Large intestine (tissue), 3 donors: ENCODE results near the gene SCAF4. TPM values are rescaled to one million over a fixed set of nuclear protein-coding genes. Genes with fewer than 3 reads are reported as not detected.
"Not testable (repeated sequence)": the region's sequence is repeated elsewhere in the genome, so short reads cannot be mapped to it uniquely, and the experiment has no call there.

Experiments
- DNase-seq, 2 donors: peaks; one replicate each; pipeline versions ENCODE4 v3.0.0 to v3.0.0-alpha.2; 2013
- H3K27ac ChIP-seq: one replicate; pipeline ENCODE4 v1.5.1; 2013; ENCODE audit warnings: low read length
- H3K27me3 ChIP-seq: 2 replicates; pipeline ENCODE4 v1.6.1; 2013; ENCODE audit warnings: low read length; ENCODE audit not compliant: control insufficient read depth, insufficient read depth
- H3K36me3 ChIP-seq: 2 replicates; pipeline ENCODE4 v1.6.1; 2013; ENCODE audit warnings: low read length; ENCODE audit not compliant: control insufficient read depth, insufficient read depth
- H3K4me1 ChIP-seq: one replicate; pipeline ENCODE4 v1.6.1; 2013; ENCODE audit warnings: low read length; ENCODE audit not compliant: control insufficient read depth, insufficient read depth
- H3K4me3 ChIP-seq: one replicate; pipeline ENCODE4 v1.5.1; 2013; ENCODE audit warnings: low read length
- H3K9me3 ChIP-seq: one replicate; pipeline ENCODE4 v1.6.1; 2013; ENCODE audit warnings: mild to moderate bottlenecking, low read depth, low read length, moderate library complexity; ENCODE audit not compliant: control insufficient read depth
- WGBS: methylation state at CpG from one replicate; pipeline ENCODE4 v1.1.5; 2013; ENCODE audit warnings: low lambda C conversion rate; ENCODE audit not compliant: insufficient coverage; 5-methylcytosine and 5-hydroxymethylcytosine counted together
- polyA plus RNA-seq: library from polyadenylated mRNA; unstranded; fragments of 120-200 nt; gene quantifications from one replicate; pipeline ENCODE4 v1.2.1, GENCODE V29; 2013

SCAF4 gene
- polyA plus RNA-seq, 1 donor: 45.5 TPM

DNA sequence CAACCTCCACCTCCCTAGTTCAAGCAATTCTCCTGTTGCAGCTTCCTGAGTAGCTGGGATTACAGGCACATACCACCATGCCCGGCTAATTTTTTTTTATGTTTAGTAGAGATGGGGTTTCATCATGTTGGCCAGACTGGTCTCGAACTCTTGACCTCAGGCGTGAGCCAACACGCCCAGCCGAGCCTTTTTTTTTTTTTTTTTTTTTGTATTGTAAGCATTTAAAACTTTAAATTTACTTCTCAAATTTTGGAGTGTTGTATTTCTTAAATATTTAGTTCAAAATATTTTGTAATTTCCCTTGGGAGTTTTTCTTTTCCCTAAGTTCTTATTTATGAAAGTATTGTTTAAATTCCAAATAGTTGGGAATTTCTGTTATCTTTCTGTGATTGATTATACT is 9.2 kb upstream of the SCAF4 start:
- 96% methylated on average over 4 of the region's 5 CpGs for WGBS
- no peak overlapping the region for H3K4me3 ChIP-seq
- H3K27me3 ChIP-seq: no peaks in the 10 kb centered on the region
- H3K27ac ChIP-seq: no peak overlapping the region
- H3K36me3 ChIP-seq: no peaks in the 10 kb centered on the region
- H3K9me3 ChIP-seq: no peaks in the 10 kb centered on the region
- no peak for DNase-seq
- H3K4me1 ChIP-seq: no peaks in the 10 kb centered on the region

DNA sequence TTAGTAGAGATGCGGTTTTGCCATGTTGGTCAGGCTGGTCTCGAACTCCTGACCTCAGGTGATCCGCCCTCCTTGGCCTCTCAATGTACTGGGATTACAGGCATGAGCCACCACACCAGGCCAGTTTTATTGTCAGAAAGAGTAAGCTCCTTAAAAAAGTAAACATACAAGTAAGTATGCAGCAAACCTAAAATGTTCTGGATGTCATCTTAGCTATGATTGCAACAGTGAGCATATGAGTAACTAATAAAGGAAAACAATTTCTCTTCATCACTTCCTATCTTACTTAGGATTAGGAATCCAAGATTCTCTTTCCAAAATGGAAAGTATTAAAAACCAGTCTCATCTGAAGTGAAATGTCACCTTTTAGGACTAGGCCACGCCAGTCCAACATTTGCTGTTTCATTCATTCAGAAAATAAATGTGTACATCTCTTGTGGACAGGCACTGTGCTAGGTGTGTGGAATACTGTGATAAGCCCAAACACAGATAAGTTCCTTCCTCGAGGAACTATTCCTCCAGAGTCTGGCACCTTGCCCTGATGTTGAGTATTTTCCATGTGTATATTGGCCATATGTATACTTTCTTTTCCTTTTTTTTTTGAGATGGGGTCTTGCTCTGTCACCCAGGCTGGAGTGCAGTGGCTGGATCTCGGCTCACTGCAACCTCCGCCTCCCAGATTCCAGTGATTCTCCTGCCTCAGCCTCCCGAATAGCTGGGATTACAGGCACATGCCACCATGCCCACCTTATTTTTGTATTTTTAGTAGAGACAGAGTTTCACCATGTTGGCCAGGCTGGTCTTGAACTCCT is 5.9 kb upstream of the SCAF4 start:
- no CpG with 5 or more reads among the region's 8 CpGs for WGBS
- not testable (repeated sequence) for H3K4me1 ChIP-seq, H3K4me3 ChIP-seq, H3K27ac ChIP-seq, H3K27me3 ChIP-seq, DNase-seq, H3K9me3 ChIP-seq, H3K36me3 ChIP-seq

- WGBS: no CpG with 5 or more reads among the region's 4 CpGs
- Histone ChIP-seq H3K9me3 (no peaks in the 10 kb centered on the region), H3K4me3 (no peak overlapping the region), H3K27ac (no peak overlapping the region), H3K27me3 (no peaks in the 10 kb centered on the region), H3K4me1 (peaks cover 13% of the 10 kb centered on the region), H3K36me3 (no peaks in the 10 kb centered on the region)
- DNase-seq: no peak
Measured at GRCh38 chr21:31735511-31735992, 3.6 kb upstream of the SCAF4 start.

DNA sequence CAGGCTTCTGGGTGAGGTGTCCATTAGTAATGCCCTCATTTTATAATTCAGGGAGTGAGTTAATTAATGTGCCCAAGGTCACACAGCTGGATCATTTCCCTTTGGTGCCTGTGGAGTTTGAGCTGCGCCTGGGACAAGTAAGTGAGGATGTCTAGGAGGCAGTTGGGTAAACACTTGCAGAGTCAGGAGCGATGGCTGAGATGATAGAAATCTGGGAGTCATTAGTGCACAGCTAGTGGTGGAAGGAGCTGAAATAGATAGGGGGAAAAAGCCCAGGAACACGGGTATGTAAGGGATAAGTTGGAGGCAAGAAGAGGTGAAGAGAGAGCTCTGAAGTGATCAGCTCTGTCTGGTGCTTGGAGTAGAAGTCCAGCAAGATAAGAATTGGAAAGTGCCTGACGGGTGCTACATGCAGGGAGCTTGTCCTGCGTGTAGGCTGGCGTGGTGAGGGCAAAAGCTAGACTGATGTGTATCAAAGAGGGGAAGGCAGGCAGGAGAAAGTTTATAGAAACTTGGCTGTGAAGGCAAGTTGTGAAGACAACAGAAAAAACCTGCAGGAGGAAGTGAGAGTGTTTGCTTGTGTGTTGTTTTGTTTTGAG is 1.7 kb upstream of the SCAF4 start:
- Histone ChIP-seq H3K4me3 (no peak overlapping the region), H3K4me1 (peaks cover 13% of the 10 kb centered on the region), H3K36me3 (no peaks in the 10 kb centered on the region), H3K27ac (no peak overlapping the region), H3K9me3 (no peaks in the 10 kb centered on the region), H3K27me3 (no peaks in the 10 kb centered on the region)
- 6% methylated on average over 2 of the region's 6 CpGs for WGBS
- DNase-seq: peak in 1 of 2 donors; percentile 20

- Histone ChIP-seq H3K36me3 (no peaks in the 10 kb centered on the region), H3K4me3 (peak overlapping the region; percentile 52), H3K27ac (peak overlapping the region; percentile 66), H3K27me3 (no peaks in the 10 kb centered on the region), H3K4me1 (peaks cover 13% of the 10 kb centered on the region), H3K9me3 (no peaks in the 10 kb centered on the region)
- WGBS: 100% methylated on average over 2 of the region's 20 CpGs
- peak in 1 of 2 donors; percentile 19 for DNase-seq
Measured at GRCh38 chr21:31732597-31733550, 956 bp upstream of the SCAF4 start.

DNA sequence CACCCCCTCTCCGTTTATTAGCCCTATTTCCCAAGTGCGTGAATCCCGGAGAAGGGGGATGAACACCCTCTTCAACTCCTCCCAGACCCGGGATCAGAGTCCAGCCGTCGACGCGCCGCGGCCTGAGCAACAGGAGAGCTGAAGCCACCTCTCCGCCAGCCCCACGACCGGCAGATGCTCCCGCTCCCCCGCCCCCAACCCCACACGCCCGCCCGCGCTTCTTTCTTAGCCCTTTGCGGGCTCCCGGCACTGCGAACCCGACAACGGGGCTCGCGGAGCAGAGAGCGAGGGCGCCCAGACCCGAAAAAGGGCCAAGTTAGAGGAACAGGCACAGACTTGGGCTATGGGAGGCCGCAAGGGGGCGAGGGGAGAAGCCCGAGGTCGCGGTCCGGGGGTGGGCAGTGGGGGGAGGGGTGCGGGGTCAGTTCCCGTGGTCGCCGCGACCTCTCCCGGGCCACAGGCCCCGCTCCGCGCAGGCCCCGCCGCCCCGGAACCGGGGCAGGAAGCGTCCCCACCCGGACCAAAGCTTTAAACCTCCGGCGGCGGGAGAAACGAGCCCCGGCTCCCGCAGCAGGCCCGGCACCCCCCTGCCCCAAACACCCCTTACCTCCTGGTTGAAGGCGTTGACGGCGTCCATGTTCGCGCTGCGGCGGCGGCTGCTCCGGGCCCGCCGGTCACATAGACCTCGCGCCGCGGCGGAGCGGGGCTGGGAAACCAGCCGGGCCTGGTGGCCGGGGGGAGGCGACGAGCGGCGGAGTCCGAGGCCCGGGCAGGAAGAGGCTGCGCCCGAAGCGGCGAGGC is 662 bp downstream of the SCAF4 start:
- WGBS: no CpG with 5 or more reads among the region's 86 CpGs
- peaks cover 13% of the 10 kb centered on the region for H3K4me1 ChIP-seq

DNA sequence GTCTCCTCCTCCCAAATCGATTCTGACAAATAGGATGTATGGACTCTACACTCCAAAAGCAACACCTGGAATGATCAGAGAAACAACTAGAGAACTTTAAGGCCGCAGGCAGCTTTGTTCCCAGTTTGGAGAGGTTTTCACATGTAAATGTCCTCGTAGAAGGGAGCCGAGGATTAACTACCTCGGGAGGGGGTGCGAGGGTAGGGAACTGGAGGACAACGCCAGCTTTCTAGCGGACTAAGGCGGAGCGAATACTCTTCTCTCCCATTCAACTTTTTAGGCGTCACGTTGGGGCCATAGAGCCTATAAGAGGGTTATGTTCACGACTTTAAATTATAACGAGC is 1.2 kb downstream of the SCAF4 start:
- Histone ChIP-seq H3K9me3 (no peaks in the 10 kb centered on the region), H3K36me3 (peaks cover 3% of the 10 kb centered on the region), H3K27me3 (no peaks in the 10 kb centered on the region), H3K4me3 (peak overlapping the region; percentile 50), H3K27ac (peak overlapping the region; percentile 90), H3K4me1 (peaks cover 13% of the 10 kb centered on the region)
- DNase-seq: no peak
- WGBS: no CpG with 5 or more reads among the region's 14 CpGs

More for the DNA sequence above, 662 bp downstream of the SCAF4 start:
- Histone ChIP-seq H3K27ac (peak overlapping the region; percentile 90), H3K9me3 (no peaks in the 10 kb centered on the region), H3K4me3 (peak overlapping the region; percentile 50), H3K36me3 (peaks cover 3% of the 10 kb centered on the region), H3K27me3 (no peaks in the 10 kb centered on the region)
- peak; percentile 79 to 89 for DNase-seq

DNA sequence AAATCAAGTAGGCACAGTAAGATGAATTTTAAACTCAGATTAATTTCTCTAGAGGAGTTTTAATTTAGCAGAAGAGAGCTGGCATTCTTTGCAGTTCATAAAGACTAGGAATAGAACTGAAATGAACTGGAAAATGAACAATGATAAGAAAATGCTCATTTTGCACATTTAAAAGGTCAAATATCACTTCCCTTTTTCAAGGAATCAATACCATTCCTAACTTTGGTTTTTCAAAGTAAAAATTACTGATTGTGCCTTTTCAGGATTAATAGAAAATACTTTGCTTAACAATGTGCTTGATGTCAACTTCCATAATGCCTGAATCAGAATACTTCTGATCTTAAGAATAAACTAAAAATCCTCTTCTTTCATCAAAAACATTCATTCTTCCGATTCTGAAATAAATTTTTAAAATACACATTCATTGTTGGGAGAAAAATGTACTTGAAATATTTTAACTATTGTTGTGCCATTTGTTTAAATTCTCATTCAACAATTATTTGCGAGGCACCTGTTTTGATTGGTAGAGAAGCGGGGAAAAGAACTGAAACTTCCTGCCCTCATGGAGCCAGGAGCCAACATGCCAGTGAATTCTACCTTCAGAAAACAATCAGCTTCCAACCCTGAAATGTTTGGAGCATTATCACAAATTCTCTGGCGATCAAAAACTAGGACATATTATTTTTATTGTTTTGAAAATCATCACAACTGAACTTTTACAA is 2.1 kb downstream of the SCAF4 start:
- peaks cover 3% of the 10 kb centered on the region for H3K36me3 ChIP-seq
- DNase-seq: no peak
- H3K4me1 ChIP-seq: peaks cover 13% of the 10 kb centered on the region
- WGBS: 52% methylated on average over 3 of the region's 4 CpGs
- no peaks in the 10 kb centered on the region for H3K9me3 ChIP-seq
- no peak overlapping the region for H3K27ac ChIP-seq
- no peaks in the 10 kb centered on the region for H3K27me3 ChIP-seq
- peak overlapping the region; percentile 50 for H3K4me3 ChIP-seq

GRCh38 chr21:31728952-31729351 is 3.0 kb downstream of the SCAF4 start:
- Histone ChIP-seq H3K27ac (no peak overlapping the region), H3K27me3 (no peaks in the 10 kb centered on the region), H3K4me3 (no peak overlapping the region), H3K9me3 (no peaks in the 10 kb centered on the region), H3K36me3 (peaks cover 3% of the 10 kb centered on the region), H3K4me1 (peaks cover 13% of the 10 kb centered on the region)
- no peak for DNase-seq
- 31% methylated on average over 3 of the region's 3 CpGs for WGBS
